Activated CD8-positive, alpha-beta memory T cell treated with anti-CD3 and anti-CD28 coated beads for 36 hours (primary cell): ENCODE data around the gene CDHR3. TPM values are rescaled to one million over a fixed set of nuclear protein-coding genes. Genes with fewer than 3 reads are reported as not detected.
"Not testable (repeated sequence)": the region's sequence is repeated elsewhere in the genome, so short reads cannot be mapped to it uniquely, and the experiment has no call there.

Source experiments
- CTCF ChIA-PET: fragments of 350-600 bp; sonication (Branson Sonifier 250); formaldehyde crosslinking; loops from one replicate; lab custom pipeline; 2021; ENCODE audit warnings: antibody characterized with exemption; lab: Charles Lee
- POLR2A ChIA-PET: fragments of 350-600 bp; sonication (Branson Sonifier 250); formaldehyde crosslinking; loops from one replicate; lab custom pipeline; 2021; ENCODE audit warnings: antibody characterized with exemption; lab: Charles Lee
- total RNA-seq, 2 experiments: library from RNA; stranded (reverse); gene quantifications; one replicate each; pipeline ENCODE4 v1.2.3, GENCODE V29; 2021

Gene CDHR3
- total RNA-seq, 2 experiments from 2014 or later: 0.23 to 0.44 TPM

DNA sequence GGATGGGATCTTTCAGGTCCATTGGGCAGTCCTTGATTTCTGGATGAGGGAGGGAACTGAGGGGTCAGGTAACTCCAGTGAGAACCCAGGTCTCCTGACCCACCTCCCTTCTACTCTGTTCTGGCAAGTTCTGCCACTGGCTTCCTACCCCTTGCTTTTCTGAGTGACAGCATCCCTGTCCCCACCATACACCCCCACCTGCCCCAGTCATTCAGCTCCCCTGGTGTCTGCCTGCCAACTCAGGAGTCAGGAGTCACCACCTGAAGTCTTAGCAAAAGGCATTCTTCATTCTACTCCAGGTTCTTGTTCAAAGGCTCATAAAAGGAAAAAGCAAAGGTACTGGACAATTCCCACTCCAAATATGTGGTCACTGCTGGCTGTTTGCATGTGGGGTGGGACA, 26.6 kb downstream of the CDHR3 start:
- CTCF ChIA-PET: interaction anchor here (1.5 to 1.7 kb wide), 2 partner anchors 9 to 10 kb away, joined by 4 read pairs; no protein-coding TSS in a partner anchor
- POLR2A ChIA-PET: no interaction called here

DNA sequence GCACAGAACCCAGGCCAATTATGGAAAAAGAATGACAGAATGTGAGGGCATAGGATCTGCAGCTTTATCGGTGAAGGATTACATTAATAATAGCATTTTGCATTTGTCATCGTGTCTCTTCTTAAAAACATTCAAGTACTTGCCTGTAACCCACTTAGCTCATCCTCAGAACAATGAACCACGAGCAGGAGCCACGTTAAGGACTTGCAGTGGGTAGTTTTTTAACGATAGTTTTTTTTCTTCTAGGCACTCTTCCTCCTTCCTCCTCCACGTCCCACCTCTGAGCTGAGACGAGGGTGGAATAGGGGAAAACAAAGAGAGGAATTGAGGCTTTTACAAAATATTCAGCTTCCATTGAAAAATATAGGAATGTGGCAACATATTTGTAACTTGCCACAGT, 27.1 kb downstream of the CDHR3 start:
- ChIA-PET POLR2A (no interaction called here), CTCF (interaction anchor here (1.5 to 1.7 kb wide), 2 partner anchors 9 to 10 kb away, joined by 4 read pairs; no protein-coding TSS in a partner anchor)

DNA sequence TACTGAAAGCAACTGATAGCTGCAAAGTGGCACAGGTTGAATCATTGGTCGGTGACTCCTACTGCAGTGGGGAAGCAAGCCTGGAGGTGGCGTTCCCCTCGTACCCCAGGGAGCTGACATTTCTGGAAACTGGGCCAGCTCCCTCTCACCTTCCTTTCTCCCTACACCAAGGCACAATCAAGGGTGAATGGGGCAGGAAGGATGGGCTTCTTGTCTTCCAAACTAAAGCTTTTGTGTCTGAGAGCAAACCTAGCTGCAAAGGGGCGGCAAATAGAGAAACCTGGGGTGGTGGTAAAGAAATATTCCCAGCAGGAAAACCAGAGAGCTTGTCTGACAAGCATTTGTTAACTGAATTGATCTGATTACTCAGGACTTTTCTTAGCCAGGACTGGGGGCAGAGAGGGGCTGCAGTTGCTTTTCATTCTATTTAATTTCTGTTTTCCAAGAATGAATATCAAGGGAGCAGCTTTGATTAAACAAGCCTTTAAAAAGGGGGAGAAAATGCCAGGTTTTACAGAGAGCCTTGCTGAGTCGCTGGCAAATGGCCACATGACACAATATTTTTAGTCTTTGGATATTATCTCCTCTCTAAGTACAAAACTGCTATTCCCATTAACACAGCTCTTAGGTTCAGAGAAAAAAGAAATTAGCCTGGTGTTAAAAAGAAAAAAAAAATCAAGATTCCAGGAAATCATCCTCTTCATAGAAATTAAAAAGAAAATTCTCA, 27.8 kb downstream of the CDHR3 start:
- POLR2A ChIA-PET: no interaction called here
- CTCF ChIA-PET: no interaction called here

DNA sequence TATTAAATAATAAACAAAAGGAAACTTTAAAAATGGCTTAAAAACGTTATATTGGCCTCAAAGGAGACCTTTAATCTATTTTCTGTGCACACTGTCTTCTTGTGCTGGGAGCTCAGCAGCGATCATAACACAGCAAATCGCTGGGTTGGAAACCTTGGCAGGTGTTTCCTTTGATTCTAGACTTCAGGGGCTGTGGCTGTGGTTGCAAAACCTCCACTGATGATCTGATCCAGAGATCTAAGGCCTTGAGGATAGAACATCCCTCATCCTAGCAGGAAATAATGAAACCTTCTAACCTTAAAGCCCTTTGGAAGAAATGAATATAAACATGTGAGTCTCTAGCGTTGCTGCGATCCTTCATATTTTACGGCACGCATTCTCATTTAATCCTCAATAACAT, 29.8 kb downstream of the CDHR3 start:
- POLR2A ChIA-PET: no interaction called here
- CTCF ChIA-PET: interaction anchor here (0.7 kb wide), 1 partner anchor 239 kb away, joined by 5 read pairs; no protein-coding TSS in a partner anchor

DNA sequence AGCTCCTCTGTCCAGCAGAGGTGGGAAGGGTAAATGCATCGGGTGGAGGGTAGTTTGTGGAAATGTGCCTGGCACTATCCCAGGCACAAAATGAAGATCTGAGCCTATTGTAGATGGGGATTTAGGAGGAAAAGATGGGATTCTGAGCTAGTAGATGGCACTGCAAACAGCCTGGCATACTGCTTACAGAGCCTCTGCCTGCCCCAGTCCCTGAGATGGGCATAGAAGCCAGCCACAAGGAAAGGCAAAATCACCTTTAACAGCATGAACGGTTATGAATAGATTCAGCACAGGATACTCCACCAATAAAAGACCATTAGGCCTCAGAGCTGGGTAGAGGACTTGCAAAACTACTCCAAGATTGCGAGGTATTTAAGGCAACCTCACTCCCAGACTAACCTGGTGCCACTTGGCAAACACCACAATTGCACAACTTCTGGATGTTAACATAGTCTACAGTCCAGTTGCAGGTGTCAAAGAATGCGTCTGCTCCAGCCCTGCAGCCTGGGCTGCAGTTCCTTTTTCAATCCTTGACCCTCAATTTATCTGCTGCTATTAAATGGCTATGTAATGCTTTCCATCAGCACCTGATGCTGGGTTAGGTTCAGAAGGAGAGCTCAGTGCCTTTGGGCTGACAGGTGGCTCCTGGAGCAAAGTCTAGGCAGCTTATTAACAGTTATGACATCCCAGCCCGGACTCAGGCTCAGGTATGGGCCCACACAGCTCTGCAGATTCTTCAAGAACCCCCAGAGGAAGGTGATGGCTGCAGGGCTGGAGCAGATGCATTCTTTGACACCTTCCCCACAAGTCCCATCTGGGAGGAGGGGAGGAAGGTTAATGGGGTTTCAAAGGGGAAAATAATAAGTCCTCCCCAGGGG, 34.0 kb downstream of the CDHR3 start:
- ChIA-PET POLR2A (no interaction called here), CTCF (no interaction called here)

DNA sequence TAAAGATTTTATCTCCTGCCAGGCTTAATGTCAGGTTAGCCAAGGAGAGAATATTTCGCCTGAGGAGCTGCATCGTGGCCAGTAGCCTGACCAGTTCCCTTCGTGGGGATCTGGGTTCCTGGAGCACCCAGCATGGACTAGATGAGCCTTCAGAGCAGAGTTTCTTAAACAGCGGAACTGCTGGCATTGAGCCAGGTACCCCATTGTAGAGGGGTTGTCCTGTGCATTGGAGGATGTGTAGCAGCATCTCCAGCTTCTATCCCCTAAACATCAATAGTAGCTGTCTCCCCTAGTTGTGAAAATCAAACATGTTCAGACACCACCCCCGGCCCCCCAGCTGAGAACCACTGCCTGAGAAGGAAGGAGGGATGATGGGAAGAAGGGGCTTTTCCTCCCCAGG, 36.2 kb downstream of the CDHR3 start:
- ChIA-PET POLR2A (no interaction called here), CTCF (interaction anchor here (1.3 kb wide), 1 partner anchor 10 kb away, joined by 4 read pairs; no protein-coding TSS in a partner anchor)

DNA sequence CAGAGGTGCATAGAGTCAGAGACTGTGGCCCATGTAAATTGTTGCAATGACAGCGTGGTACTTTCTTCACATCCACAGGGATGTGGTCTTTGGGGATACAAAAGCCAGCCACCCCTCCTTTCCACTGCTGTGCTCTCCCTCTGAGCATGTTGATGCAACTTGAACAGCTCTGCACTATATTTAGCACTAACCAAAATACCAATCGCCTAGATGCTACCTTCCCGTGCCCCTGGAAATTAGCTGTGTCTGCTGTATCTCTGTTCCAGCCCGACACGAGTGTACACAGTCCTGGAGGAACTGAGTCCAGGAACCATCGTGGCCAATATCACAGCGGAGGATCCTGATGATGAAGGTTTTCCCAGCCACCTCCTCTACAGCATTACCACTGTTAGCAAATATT, 38.1 kb downstream of the CDHR3 start:
- POLR2A ChIA-PET: no interaction called here

DNA sequence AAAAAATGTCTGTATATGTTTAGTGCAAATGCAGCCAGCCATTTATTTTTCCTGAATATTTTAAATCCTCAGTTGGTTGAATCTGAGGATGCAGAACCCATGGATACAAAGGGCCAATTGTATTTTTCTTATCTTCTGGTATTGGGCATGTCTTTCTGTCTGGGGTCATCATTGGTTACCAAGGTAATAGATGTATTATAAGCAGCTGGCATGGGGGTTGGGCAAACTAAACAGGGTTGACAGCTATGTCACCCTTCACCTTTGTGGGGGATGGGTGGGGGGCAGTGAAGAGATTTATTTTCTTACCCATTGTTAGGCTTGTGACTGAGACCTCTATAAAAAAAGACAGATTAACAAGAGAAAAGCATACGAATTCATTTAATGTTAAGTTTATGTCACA, 38.8 kb downstream of the CDHR3 start:
- ChIA-PET CTCF (no interaction called here), POLR2A (no interaction called here)

More for the DNA sequence above, 38.1 kb downstream of the CDHR3 start:
- CTCF ChIA-PET: interaction anchor here (0.8 kb wide), 1 partner anchor 331 kb away, joined by 3 read pairs; no protein-coding TSS in a partner anchor

DNA sequence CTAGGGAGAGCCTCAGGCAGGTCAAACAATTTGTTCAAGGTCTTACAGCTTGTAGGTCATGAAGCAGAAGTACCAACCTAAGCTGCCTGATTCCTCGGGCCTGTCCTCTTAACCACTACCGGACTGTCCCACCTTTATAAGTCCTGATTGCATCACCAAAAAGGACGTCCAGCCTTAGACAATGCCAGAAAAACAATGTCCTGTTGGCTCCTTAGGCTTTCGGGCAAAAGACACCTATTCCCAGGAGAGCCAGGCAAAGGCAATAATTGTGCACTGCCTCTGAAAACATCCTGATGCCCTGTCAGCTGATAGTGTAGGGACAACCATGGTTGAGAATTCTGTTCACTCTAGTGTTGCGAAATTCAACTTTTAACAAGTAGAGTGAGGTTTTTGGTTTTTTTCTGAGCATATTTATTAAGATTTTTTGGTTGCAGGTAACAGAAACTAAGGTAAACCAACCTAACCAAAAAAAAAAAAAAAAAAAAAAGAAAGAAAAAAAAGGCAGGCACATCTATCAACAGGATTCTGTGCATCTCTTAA, 40.5 kb downstream of the CDHR3 start:
- POLR2A ChIA-PET: no interaction called here
- CTCF ChIA-PET: no interaction called here

DNA sequence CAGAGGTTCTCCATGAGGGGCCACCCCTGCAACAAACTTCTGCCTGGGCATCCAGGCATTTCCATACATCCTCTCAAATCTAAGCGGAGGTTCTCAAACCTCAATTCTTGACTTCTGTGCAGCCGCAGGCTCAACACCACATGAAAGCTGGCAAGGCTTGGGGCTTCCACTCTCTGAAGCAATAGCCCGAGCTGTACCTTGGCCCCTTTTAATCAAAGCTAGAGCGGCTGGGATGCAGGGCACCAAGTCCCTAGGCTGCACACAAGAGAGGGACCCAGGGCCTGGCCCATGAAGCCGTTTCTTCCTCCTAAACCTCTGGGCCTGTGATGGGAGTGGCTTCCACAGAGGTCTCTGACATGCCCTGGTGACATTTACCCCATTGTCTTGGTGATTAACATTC, 43.8 kb downstream of the CDHR3 start:
- POLR2A ChIA-PET: no interaction called here

DNA sequence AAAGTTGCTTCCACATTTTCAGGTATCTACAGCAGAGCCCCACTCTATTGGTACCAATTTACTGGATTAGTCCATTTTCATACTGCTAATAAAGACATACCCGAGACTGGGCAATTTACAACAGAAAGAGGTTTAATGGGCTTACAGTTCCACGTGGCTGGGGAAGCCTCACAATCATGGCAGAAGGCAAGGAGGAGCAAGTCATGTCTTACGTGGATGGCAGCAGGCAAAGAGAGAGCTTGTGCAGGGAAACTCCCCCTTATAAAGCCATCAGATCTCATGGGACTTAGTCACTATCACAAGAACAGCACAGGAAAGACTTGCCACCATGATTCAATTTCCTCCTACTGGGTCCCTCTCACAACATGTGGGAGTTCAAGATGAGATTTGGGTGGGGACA, 44.7 kb downstream of the CDHR3 start:
- POLR2A ChIA-PET: not testable (repeated sequence)
- CTCF ChIA-PET: interaction anchor here (0.8 to 2.4 kb wide), 4 partner anchors 35 to 250 kb away, joined by 3 to 12 read pairs (median 4); no protein-coding TSS in a partner anchor

More for the DNA sequence above, 43.8 kb downstream of the CDHR3 start:
- CTCF ChIA-PET: interaction anchor here (2.4 kb wide), 1 partner anchor 247 kb away, joined by 12 read pairs; no protein-coding TSS in a partner anchor

DNA sequence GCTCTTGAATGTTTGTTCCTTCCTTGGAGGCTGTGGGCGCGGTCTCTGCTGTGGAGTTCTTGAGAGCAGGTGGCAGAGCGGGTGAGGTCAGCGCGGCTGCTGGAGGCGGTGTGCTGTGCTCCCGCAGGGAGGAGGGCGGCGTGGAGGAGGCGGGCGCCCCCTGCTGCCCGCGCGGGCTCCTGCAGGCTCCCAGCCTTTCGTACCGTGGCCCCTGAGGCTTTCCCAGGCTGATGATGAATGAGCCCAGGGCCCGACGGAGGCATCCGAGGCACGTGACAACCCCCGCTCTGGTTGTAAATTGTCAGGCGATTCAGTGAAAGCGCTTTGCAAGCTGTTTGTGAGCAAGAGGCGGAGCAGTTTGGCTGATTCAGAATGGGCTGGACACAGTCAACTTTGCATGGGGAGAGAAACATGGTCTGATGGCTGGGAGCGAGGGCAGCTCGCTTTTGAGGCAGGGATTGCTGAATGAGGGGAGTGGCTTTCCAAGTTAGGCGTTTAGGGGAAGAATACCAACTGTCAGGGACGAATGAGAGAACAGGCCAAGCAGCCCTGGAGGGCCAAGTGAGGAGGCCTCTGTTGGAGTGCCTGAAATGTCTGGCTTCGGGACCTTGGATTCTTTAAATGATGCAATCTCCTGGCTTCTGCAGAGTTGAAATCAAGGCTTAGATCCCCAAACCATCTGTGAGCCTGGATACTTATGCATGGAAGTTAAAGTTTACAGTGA, 46.6 kb downstream of the CDHR3 start:
- POLR2A ChIA-PET: no interaction called here
- CTCF ChIA-PET: interaction anchor here (0.6 to 2.1 kb wide), 5 partner anchors 10 to 978 kb away, joined by 3 to 13 read pairs (median 3); no protein-coding TSS in a partner anchor

DNA sequence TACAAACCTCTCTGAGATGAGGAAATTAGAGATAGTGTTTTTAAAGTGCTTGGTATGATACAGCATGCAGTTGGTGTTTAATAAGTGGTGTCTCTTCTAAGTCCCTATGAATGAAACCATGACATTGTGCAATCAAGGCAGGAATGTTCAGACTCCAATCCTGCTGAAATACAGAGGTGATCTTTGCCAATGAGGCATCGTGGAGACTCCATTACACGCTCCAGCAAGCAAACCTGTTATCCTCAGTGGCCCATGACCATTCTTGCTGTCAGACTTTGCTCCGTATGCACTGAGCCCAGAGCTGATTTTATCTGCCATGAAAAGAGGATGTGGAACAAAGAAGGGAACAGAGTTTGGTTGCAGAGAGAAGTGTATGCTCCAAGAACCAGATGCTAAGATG, 47.3 kb downstream of the CDHR3 start:
- ChIA-PET POLR2A (no interaction called here), CTCF (interaction anchor here (0.8 to 2.1 kb wide), 3 partner anchors 204 to 267 kb away, joined by 3 to 13 read pairs (median 3); no protein-coding TSS in a partner anchor)

DNA sequence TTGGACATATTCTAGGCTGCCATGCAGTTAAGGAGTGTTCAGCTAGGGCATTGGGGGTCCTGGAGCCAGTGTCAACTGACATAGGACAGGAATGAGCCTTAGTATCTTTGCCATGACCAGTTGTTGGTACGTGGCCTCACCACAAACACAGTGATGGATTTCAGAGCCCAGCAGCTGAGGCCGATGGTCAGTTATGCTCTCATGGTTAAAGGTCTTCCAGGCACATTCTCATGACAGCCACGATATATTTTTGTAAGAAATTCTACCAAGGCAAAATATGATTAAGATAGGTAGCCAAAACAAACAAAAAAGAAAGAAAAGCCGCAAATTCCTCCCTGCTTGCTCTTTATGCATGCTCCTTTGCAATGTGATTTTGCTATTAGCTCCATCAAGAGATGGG, 47.8 kb downstream of the CDHR3 start:
- CTCF ChIA-PET: interaction anchor here (0.9 to 2.1 kb wide), 2 partner anchors 250 to 359 kb away, joined by 3 to 13 read pairs; no protein-coding TSS in a partner anchor
- POLR2A ChIA-PET: no interaction called here

DNA sequence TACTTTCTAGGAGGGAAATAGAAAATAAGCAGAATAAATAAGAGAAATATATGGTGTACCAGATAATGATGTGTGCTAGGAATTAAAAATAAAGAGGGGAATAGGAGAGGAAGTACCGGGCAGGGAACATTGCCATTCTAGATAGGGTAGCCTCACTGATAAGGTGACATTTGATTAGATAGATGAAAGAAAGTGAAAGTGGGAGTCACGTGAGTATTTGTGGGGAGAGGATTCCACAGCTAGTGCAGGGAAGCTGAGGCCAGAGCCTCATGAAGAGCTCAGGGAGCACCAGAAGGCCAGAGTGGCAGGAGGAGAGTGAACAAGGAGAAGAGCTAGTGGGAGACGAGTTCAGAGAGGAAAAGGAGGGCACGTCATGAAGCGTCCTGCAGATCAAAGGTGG, 49.1 kb downstream of the CDHR3 start:
- CTCF ChIA-PET: interaction anchor here (1.4 kb wide), 1 partner anchor 31 kb away, joined by 3 read pairs; no protein-coding TSS in a partner anchor
- POLR2A ChIA-PET: no interaction called here

DNA sequence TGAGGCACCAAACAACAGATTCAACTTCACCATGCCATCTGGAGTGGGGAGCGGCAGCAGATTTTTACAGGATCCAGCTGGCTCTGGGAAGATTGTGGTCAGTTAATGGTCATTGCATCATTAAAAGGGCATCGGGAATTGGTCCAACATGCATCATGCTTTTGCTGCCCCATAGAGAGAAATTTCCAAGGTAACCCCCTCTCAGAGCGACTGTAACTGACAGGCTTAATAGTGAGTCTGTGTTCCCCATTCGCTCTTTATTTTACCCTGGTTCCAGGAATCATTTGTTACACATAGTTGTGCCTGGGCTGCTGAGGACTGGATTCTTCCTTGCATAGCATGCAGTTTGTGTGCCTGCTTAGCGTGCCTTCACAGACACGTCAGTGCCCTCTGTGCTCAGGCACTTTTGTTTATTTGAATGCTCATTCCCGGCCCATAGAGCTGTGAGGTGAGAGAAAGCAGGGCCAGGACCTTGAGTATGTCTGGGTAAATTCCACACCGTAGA, 49.9 kb downstream of the CDHR3 start:
- CTCF ChIA-PET: no interaction called here
- POLR2A ChIA-PET: no interaction called here

DNA sequence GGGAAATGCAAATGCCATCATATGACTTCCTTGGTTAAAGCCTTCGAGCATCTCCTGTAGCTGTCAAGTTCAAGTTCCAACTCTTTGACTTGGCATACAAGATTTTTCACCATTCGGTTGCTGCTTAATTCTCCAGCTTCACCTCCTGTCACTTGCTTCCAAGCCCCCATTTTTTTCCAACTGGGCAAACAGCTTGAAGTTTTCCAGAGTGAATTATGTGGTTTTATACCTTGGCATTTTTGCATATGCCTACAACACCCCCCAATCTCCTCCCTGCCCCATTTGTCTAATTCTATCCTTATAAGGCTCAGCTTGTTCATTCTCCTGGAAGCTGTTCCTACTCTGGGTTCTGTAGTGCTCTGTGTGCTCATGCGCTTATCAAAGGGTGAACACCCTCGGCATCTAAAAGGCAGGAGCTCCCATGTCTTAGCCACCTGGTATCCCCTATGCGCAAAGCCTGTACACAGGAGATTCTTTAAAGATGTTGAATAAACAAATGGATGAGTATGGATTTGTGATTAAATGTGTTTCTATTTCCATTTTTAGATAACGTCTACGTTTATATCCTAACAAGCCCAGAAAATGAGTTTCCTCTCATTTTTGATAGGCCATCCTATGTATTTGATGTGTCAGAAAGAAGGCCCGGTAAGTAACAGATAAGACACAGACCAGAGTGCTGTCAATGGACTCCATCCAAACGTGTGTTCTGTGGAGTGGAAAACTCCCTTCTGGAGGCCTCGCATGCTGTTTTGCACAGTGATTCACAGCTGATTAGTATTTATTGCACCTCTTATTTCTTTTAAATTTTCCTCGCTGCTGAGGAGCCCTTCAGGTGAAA, 52.5 kb downstream of the CDHR3 start:
- POLR2A ChIA-PET: no interaction called here
- CTCF ChIA-PET: no interaction called here

DNA sequence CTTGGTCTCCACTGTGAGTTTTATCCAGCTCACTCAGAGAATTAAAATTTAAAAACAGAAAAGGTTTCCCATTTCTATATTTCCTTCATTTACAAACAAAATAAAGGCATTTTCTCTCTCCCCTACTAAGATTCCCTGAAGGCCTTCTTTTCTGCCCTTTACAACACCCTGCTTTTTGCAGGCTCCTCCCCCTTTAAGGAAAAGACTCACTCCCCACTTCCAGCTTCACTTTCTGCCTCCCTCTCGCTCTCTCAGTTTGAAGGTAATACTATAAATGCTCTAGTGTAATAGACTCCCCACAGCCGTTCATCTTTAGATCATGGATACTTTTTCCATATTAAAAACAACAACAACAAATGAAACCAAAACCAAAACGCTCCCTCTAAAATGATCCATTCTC, 53.3 kb downstream of the CDHR3 start:
- CTCF ChIA-PET: no interaction called here
- POLR2A ChIA-PET: no interaction called here
